GM12878 (cell line): ENCODE results near the gene AXL. TPM values are rescaled to one million over a fixed set of nuclear protein-coding genes. Genes with fewer than 3 reads are reported as not detected.

ENCODE experiments used
- ATAC-seq: fragments of 200-7000 bp; cut with Tn5 transposase; 3 replicates; pipeline ENCODE4 v1.9.1; 2020; ENCODE audit warnings: mild to moderate bottlenecking, moderate library complexity
- BruUV-seq: library from RNA; stranded (reverse); fragments of 400-500 nt; replicated peaks from 2 replicates; lab custom pipeline; 2021; lab: Mats Ljungman, UMichigan
- CTCF ChIA-PET: fragments of 300-600 bp; sonication (Branson Sonifier 250); formaldehyde crosslinking; extraction: SDS; loops from one replicate; lab custom pipeline; 2021; ENCODE audit warnings: inconsistent platforms; lab: Yijun Ruan, JAX
- POLR2A ChIA-PET: fragments of 350-600 bp; formaldehyde crosslinking; extraction: SDS; loops from one replicate; lab custom pipeline; 2021; ENCODE audit warnings: inconsistent platforms; lab: Charles Lee
- RAD21 ChIA-PET: fragments of 300-600 bp; sonication (Branson Sonifier 250); formaldehyde crosslinking; loops from one replicate; lab custom pipeline; 2023; ENCODE audit warnings: antibody characterized with exemption; ENCODE audit not compliant: unreplicated experiment; lab: Charles Lee
- SMC1A ChIA-PET: fragments of 300-600 bp; sonication (Branson Sonifier 250); formaldehyde crosslinking; loops from one replicate; lab custom pipeline; 2023; ENCODE audit not compliant: unreplicated experiment, uncharacterized antibody; lab: Charles Lee
- DNase-seq: peaks from one replicate; pipeline ENCODE4 v3.0.0-alpha.2; 2011; ENCODE audit warnings: low read depth, low spot score
- FAIRE-seq: peaks from 3 replicates; lab custom pipeline; 2011; peaks lifted over from hg19 to GRCh38; lab: Jason Lieb, UNC
- H2AFZ ChIP-seq: 2 replicates; pipeline ENCODE4 v1.6.0; 2011; ENCODE audit warnings: low read depth, low read length, control low read depth; ENCODE audit not compliant: control insufficient read depth
- H3K27ac ChIP-seq: 2 replicates; pipeline ENCODE4 v1.5.1; 2011; ENCODE audit warnings: control low read depth; ENCODE audit not compliant: control insufficient read depth, insufficient read depth
- H3K27me3 ChIP-seq, 2 experiments: replicated peaks in 1 of 2; 2 replicates each; pipeline versions ENCODE4 v1.6.0 to v1.6.1; 2011; ENCODE audit warnings: low read length in 1 of 2; ENCODE audit not compliant: control insufficient read depth in 2 of 2, insufficient read depth in 2 of 2
- H3K36me3 ChIP-seq, 2 experiments: 2 replicates each; pipeline ENCODE4 v1.5.1; 2011; ENCODE audit warnings: low read length in 1 of 2; ENCODE audit not compliant: control insufficient read depth in 2 of 2, insufficient read depth in 2 of 2
- H3K4me1 ChIP-seq: 2 replicates; pipeline ENCODE4 v1.6.1; 2011; ENCODE audit warnings: mild to moderate bottlenecking, low read length, moderate library complexity, mixed read lengths; ENCODE audit not compliant: control insufficient read depth, insufficient read depth
- H3K4me2 ChIP-seq: 2 replicates; pipeline ENCODE4 v1.6.0; 2011; ENCODE audit warnings: control low read depth; ENCODE audit not compliant: control insufficient read depth, insufficient read depth
- H3K4me3 ChIP-seq: fragments of 200-600 bp; sonication (generic); 2 replicates; pipeline ENCODE4 v1.5.1; 2016
- H3K79me2 ChIP-seq: 2 replicates; pipeline ENCODE4 v1.6.0; 2011; ENCODE audit warnings: low read length; ENCODE audit not compliant: control insufficient read depth, insufficient read depth
- H3K9ac ChIP-seq: 2 replicates; pipeline ENCODE4 v1.8.0; 2011; ENCODE audit warnings: low read length, control low read depth, mixed read lengths; ENCODE audit not compliant: control insufficient read depth, insufficient read depth
- H3K9me3 ChIP-seq: replicated peaks from 3 replicates; pipeline ENCODE4 v1.5.1; 2011; ENCODE audit warnings: mild to moderate bottlenecking, low read length; ENCODE audit not compliant: control insufficient read depth, insufficient read depth
- H4K20me1 ChIP-seq: 2 replicates; pipeline ENCODE4 v1.6.0; 2011; ENCODE audit not compliant: control insufficient read depth, insufficient read depth
- NRF1 ChIP-seq: conservative IDR thresholded peaks from 2 replicates; pipeline ENCODE4 v1.6.1; 2011; ENCODE audit warnings: mild to moderate bottlenecking, low read depth, low read length, improper control_type of control experiment
- SMC3 ChIP-seq: IDR thresholded peaks from 2 replicates; pipeline ENCODE4 v1.6.1; 2011; ENCODE audit warnings: low read length, improper control_type of control experiment, borderline replicate concordance
- SREBF2 ChIP-seq: IDR thresholded peaks from 2 replicates; pipeline ENCODE4 v1.6.1; 2012; ENCODE audit warnings: mild to moderate bottlenecking, low read length
- WGBS: methylation state at CpG from one replicate; pipeline ENCODE4 v1.1.6; 2016; ENCODE audit warnings: low lambda C conversion rate; ENCODE audit not compliant: insufficient replicate concordance, insufficient coverage; ENCODE audit errors: missing lambda C conversion rate; 5-methylcytosine and 5-hydroxymethylcytosine counted together
- in situ Hi-C: fragments of 300-500 bp; cut with MboI; formaldehyde crosslinking; loops from 9 replicates; pipeline ENCODE4 v1.14.3; 2018; ENCODE audit warnings: mixed read lengths
- intact Hi-C: fragments of 100-400 bp; cut with micrococcal nuclease; formaldehyde crosslinking; loops from one replicate; pipeline ENCODE4 v1.14.2; 2022; ENCODE audit not compliant: unreplicated experiment
- polyA plus RNA-seq, 11 experiments: library from polyadenylated mRNA; depleted of rRNA in 4 of 11; unstranded in 6 of 11; stranded (reverse) in 5 of 11; fragments of >200 nt; fragmentation: Nextera tagmentation in 4 of 11; fragmentation: Illumina TruSeq in 1 of 11; extraction: Ambion mirVana in 4 of 11; extraction: Trizol in 1 of 11; gene quantifications; 1 replicate in 1 of 11; 2 replicates in 10 of 11; pipeline versions ENCODE4 v1.2.1 to v1.2.3, GENCODE V29; 2011 to 2016; ENCODE audit warnings: inconsistent platforms in 2 of 11, missing spikeins in 2 of 11, low read depth in 1 of 11
- total RNA-seq, 4 experiments: library from RNA; depleted of rRNA in 3 of 4; stranded (reverse); fragments of >200 nt in 3 of 4; fragmentation: Illumina TruSeq in 1 of 4; extraction: Trizol in 1 of 4; gene quantifications; 2 replicates each; pipeline versions ENCODE4 v1.2.1 to v1.2.3, GENCODE V29; 2013 to 2021
- TF ChIP-seq, protein P1 (sequence below): IDR thresholded peaks from 2 replicates; pipeline ENCODE4 v1.6.1; 2011; ENCODE audit warnings: borderline replicate concordance, low read depth, mild to moderate bottlenecking, moderate library complexity, low read length; ENCODE audit not compliant: insufficient read depth, poor library complexity, severe bottlenecking
- TF ChIP-seq, protein P2 (sequence below): IDR thresholded peaks from 2 replicates; pipeline ENCODE4 v1.6.1; 2012; ENCODE audit warnings: improper control_type of control experiment, low read depth, low read length; ENCODE audit not compliant: insufficient replicate concordance
- TF ChIP-seq, protein P3 (sequence below): fragments of 450-650 bp; IDR thresholded peaks from 2 replicates; pipeline ENCODE4 v1.6.1; 2017; ENCODE audit warnings: borderline replicate concordance

Gene AXL
- total and polyA plus RNA-seq, 10 of the 15 experiments (the other 5 are each of a cell fraction or from before 2014, with no cell fraction given) = under 0.01 to 0.33 (median 0.07) TPM; not detected in 4

DNA sequence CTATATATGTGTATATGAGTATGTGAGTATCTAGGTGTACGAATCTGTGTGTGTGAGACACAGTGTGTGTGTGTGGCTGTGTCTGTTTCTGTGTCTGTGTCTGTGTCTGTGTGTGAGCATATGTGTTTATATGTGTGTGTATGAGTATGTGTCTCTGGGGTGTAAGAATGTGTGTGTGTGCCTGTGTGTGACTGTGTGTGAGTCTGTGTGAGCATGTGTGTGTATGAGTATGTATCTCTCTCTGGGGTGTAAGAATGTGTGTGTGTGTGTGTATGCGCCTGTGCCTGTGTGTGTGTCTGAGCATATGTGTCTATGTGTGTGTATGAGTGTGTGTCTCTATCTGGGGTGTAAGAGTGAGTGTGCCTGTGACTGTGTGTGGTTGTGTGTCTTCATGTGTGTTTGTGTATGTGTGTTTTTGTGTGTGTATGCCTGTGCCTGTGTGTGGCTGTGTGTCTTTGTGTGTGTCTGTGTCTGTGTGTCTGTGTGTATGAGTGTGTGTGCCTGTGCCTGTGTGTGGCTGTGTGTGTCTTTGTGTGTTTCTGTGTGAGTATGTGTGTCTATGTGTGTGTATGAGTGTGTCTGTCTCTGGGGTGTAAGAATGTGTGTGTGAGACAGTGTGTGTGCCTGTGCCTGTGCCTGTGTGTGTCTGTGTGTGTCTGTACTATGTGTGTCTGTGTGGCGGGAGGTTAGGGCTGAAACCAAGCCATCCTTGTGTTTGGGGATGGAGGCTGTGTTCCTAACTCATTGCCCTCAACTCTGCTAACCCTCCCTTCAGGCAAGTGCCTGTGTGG, 11.2 kb downstream of the AXL start:
- Histone ChIP-seq H3K27me3 (peaks cover 0 to 3% of the 10 kb centered on the region in 2 experiments; a peak in 2 of 4 replicates), H3K4me2 (no peak overlapping the region), H3K4me1 (no peaks in the 10 kb centered on the region), H4K20me1 (no peaks in the 10 kb centered on the region), H3K79me2 (no peaks in the 10 kb centered on the region), H3K9me3 (no peaks in the 10 kb centered on the region), H3K36me3 (no peaks in the 10 kb centered on the region), H3K27ac (no peak overlapping the region), H3K9ac (no peak overlapping the region), H2AFZ (no peak overlapping the region), H3K4me3 (no peak overlapping the region)
- WGBS = 57% methylated on average over 3 of the region's 3 CpGs
- SMC1A ChIA-PET = no interaction called here
- BruUV-seq = no TSS peak
- in situ Hi-C loops (no loop called here), intact Hi-C loops (no loop called here)
- ATAC-seq = no peak
- POLR2A ChIA-PET = no interaction called here
- CTCF ChIA-PET = no interaction called here
- RAD21 ChIA-PET = no interaction called here
- no peak for FAIRE-seq
- TF ChIP-seq SREBF2 = no peak
- TF ChIP-seq, protein P1, sequence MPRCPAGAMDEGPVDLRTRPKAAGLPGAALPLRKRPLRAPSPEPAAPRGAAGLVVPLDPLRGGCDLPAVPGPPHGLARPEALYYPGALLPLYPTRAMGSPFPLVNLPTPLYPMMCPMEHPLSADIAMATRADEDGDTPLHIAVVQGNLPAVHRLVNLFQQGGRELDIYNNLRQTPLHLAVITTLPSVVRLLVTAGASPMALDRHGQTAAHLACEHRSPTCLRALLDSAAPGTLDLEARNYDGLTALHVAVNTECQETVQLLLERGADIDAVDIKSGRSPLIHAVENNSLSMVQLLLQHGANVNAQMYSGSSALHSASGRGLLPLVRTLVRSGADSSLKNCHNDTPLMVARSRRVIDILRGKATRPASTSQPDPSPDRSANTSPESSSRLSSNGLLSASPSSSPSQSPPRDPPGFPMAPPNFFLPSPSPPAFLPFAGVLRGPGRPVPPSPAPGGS = peak; percentile 77
- DNase-seq = no peak

DNA sequence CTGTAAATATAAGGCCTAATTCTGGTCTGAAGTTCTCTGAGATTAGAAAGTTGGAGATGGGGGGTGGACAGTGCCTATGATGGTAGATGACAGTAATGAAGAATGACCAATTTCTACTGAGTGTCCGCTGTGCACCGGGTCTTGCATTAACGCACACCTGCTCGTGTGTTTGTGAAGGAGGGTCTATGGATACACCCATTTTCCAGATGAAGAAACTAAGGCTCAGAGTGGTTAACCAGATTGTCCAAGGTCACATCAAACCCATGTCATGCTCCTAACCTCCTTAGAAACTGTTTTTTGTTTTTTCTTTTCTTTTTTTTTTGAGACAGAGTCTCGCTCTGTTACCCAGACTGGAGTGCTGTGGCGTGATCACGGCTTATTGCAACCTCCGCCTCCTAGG, 13.7 kb downstream of the AXL start:
- in situ Hi-C loops (no loop called here), intact Hi-C loops (no loop called here)
- Histone ChIP-seq H3K4me2 (no peak overlapping the region), H3K79me2 (no peaks in the 10 kb centered on the region), H3K4me1 (no peaks in the 10 kb centered on the region), H3K27me3 (no peaks in the 10 kb centered on the region; a peak in 1 of 4 replicates), H3K36me3 (no peaks in the 10 kb centered on the region), H4K20me1 (no peaks in the 10 kb centered on the region), H3K9me3 (no peaks in the 10 kb centered on the region), H3K9ac (no peak overlapping the region), H3K27ac (no peak overlapping the region), H2AFZ (no peak overlapping the region), H3K4me3 (no peak overlapping the region)
- RAD21 ChIA-PET = no interaction called here
- CTCF ChIA-PET = no interaction called here
- BruUV-seq = no TSS peak
- no peak for DNase-seq
- WGBS = 75% methylated on average over 5 of the region's 8 CpGs
- SMC1A ChIA-PET = no interaction called here
- FAIRE-seq = no peak
- no peak for ATAC-seq
- POLR2A ChIA-PET = no interaction called here
- TF ChIP-seq, protein P2, sequence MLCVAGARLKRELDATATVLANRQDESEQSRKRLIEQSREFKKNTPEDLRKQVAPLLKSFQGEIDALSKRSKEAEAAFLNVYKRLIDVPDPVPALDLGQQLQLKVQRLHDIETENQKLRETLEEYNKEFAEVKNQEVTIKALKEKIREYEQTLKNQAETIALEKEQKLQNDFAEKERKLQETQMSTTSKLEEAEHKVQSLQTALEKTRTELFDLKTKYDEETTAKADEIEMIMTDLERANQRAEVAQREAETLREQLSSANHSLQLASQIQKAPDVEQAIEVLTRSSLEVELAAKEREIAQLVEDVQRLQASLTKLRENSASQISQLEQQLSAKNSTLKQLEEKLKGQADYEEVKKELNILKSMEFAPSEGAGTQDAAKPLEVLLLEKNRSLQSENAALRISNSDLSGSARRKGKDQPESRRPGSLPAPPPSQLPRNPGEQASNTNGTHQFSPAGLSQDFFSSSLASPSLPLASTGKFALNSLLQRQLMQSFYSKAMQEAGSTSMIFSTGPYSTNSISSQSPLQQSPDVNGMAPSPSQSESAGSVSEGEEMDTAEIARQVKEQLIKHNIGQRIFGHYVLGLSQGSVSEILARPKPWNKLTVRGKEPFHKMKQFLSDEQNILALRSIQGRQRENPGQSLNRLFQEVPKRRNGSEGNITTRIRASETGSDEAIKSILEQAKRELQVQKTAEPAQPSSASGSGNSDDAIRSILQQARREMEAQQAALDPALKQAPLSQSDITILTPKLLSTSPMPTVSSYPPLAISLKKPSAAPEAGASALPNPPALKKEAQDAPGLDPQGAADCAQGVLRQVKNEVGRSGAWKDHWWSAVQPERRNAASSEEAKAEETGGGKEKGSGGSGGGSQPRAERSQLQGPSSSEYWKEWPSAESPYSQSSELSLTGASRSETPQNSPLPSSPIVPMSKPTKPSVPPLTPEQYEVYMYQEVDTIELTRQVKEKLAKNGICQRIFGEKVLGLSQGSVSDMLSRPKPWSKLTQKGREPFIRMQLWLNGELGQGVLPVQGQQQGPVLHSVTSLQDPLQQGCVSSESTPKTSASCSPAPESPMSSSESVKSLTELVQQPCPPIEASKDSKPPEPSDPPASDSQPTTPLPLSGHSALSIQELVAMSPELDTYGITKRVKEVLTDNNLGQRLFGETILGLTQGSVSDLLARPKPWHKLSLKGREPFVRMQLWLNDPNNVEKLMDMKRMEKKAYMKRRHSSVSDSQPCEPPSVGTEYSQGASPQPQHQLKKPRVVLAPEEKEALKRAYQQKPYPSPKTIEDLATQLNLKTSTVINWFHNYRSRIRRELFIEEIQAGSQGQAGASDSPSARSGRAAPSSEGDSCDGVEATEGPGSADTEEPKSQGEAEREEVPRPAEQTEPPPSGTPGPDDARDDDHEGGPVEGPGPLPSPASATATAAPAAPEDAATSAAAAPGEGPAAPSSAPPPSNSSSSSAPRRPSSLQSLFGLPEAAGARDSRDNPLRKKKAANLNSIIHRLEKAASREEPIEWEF = no peak
- TF ChIP-seq, protein P3, sequence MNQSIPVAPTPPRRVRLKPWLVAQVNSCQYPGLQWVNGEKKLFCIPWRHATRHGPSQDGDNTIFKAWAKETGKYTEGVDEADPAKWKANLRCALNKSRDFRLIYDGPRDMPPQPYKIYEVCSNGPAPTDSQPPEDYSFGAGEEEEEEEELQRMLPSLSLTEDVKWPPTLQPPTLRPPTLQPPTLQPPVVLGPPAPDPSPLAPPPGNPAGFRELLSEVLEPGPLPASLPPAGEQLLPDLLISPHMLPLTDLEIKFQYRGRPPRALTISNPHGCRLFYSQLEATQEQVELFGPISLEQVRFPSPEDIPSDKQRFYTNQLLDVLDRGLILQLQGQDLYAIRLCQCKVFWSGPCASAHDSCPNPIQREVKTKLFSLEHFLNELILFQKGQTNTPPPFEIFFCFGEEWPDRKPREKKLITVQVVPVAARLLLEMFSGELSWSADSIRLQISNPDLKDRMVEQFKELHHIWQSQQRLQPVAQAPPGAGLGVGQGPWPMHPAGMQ = no peak
- no peak for TF ChIP-seq NRF1
- TF ChIP-seq SMC3 = no peak
